ENCODE data around the gene CCSAP.
"Not testable (repeated sequence)": the region's sequence is repeated elsewhere in the genome, so short reads cannot be mapped to it uniquely, and the experiment has no call there.

Gene CCSAP

GRCh38 chr1:229342656-229343569 lies at the start of gene CCSAP:
TSS of gene CCSAP (minus strand) at chr1:229343047. CDS start at chr1:229342465, 582 bp downstream.
- DNase-seq = peak; percentile 47 to 58

- no peak for DNase-seq
Observed at GRCh38 chr1:229390130-229390529, 47.3 kb upstream of the CCSAP start.

- no peak for DNase-seq
Observed at GRCh38 chr1:229388897-229389580, 46.2 kb upstream of the CCSAP start.

GRCh38 chr1:229385853-229386456 lies 43.1 kb upstream of the CCSAP start:
- DNase-seq = no peak

- DNase-seq = no peak
Observed at GRCh38 chr1:229384822-229385221, 42.0 kb upstream of the CCSAP start.

GRCh38 chr1:229383961-229384360 lies 41.1 kb upstream of the CCSAP start:
- DNase-seq = no peak

GRCh38 chr1:229383188-229383587 lies 40.3 kb upstream of the CCSAP start:
- no peak for DNase-seq

GRCh38 chr1:229381234-229381633 lies 38.4 kb upstream of the CCSAP start:
- no peak for DNase-seq

GRCh38 chr1:229380536-229381160 lies 37.8 kb upstream of the CCSAP start:
- no peak for DNase-seq

- DNase-seq = no peak
Observed at GRCh38 chr1:229379846-229380245, 37.0 kb upstream of the CCSAP start.

- DNase-seq = no peak
Observed at GRCh38 chr1:229378586-229379367, 35.9 kb upstream of the CCSAP start.

GRCh38 chr1:229378035-229378434 lies 35.2 kb upstream of the CCSAP start:
- not testable (repeated sequence) for DNase-seq

GRCh38 chr1:229377429-229377828 lies 34.6 kb upstream of the CCSAP start:
- no peak for DNase-seq

- no peak for DNase-seq
Observed at GRCh38 chr1:229376521-229376920, 33.7 kb upstream of the CCSAP start.

- DNase-seq = no peak
Observed at GRCh38 chr1:229374485-229374884, 31.6 kb upstream of the CCSAP start.

- DNase-seq = no peak
Observed at GRCh38 chr1:229373395-229373794, 30.5 kb upstream of the CCSAP start.

- DNase-seq = no peak
Observed at GRCh38 chr1:229372251-229372650, 29.4 kb upstream of the CCSAP start.

GRCh38 chr1:229371624-229372023 lies 28.8 kb upstream of the CCSAP start:
- DNase-seq = no peak

GRCh38 chr1:229370601-229371021 lies 27.8 kb upstream of the CCSAP start:
- DNase-seq = no peak

GRCh38 chr1:229368347-229368746 lies 25.5 kb upstream of the CCSAP start:
- no peak for DNase-seq

- no peak for DNase-seq
Observed at GRCh38 chr1:229365569-229365968, 22.7 kb upstream of the CCSAP start.
